ENCODE measurements around the gene DOK5. TPM values are rescaled to one million over a fixed set of nuclear protein-coding genes. Genes with fewer than 3 reads are reported as not detected.
"Not testable (repeated sequence)": the region's sequence is repeated elsewhere in the genome, so short reads cannot be mapped to it uniquely, and the experiment has no call there.

DOK5 gene
- total RNA-seq, 6 experiments from 2014 or later, result 0.14 TPM; not detected in 5

DNA sequence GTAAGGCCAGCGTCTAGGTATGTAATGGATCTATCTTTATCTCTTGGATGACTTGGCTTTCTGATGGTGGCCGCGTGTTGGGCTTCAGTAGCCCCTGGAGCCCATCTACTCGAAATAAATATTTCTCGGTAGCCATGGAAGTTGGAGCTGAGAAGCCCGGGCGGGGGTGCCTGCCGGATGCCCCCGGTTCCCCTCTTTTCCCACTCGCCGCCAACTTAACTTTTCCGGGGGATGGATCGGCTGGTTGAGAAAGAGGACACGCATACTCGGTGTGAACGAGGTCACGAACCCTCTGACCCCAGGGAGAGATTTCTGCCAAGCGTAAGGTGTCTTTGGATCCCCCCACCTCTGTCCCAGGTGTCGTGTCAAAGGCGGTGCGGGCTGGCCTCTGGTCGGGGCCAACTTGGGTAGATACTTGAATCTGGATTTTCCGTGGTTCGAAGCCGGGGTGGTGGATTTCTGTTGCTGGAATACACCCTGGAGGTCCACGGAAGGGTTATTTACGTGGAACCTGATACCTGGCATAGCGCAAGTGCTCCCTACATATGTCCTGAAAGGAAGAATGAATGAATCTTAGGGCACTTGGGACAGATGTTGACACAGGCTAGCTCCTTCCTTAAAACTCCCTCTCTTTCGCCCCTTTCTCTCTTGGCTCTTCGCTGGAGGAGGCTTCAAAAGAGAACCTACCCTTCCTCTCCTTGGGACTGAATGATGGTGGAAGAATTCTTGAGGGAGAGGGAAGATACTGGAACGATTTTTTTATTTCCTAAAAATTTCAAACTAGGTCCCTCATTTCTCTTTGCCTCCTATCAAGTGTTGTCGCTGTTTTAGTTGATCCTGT, 996 bp downstream of the DOK5 start:
- H3K4me1 Mint-ChIP-seq (ENCODE audit: low read depth), result no peaks in the 10 kb centered on the region
- no peaks in the 10 kb centered on the region for H3K36me3 Mint-ChIP-seq (ENCODE audit: low read depth)
- H3K27me3 Mint-ChIP-seq (ENCODE audit: insufficient read depth), result peaks cover 11% of the 10 kb centered on the region; the same call in 1 of the 2 replicates
- DNase-seq, result no peak
- TF ChIP-seq, protein P1, sequence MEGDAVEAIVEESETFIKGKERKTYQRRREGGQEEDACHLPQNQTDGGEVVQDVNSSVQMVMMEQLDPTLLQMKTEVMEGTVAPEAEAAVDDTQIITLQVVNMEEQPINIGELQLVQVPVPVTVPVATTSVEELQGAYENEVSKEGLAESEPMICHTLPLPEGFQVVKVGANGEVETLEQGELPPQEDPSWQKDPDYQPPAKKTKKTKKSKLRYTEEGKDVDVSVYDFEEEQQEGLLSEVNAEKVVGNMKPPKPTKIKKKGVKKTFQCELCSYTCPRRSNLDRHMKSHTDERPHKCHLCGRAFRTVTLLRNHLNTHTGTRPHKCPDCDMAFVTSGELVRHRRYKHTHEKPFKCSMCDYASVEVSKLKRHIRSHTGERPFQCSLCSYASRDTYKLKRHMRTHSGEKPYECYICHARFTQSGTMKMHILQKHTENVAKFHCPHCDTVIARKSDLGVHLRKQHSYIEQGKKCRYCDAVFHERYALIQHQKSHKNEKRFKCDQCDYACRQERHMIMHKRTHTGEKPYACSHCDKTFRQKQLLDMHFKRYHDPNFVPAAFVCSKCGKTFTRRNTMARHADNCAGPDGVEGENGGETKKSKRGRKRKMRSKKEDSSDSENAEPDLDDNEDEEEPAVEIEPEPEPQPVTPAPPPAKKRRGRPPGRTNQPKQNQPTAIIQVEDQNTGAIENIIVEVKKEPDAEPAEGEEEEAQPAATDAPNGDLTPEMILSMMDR (IDR thresholded peaks at IDR 0.05), result no peak
- peak overlapping the region; percentile 65; the same call in 1 of the 2 replicates for H3K4me3 Mint-ChIP-seq
- H3K9me3 Mint-ChIP-seq, result no peaks in the 10 kb centered on the region
- H3K27ac Mint-ChIP-seq, result no peak overlapping the region

DNA sequence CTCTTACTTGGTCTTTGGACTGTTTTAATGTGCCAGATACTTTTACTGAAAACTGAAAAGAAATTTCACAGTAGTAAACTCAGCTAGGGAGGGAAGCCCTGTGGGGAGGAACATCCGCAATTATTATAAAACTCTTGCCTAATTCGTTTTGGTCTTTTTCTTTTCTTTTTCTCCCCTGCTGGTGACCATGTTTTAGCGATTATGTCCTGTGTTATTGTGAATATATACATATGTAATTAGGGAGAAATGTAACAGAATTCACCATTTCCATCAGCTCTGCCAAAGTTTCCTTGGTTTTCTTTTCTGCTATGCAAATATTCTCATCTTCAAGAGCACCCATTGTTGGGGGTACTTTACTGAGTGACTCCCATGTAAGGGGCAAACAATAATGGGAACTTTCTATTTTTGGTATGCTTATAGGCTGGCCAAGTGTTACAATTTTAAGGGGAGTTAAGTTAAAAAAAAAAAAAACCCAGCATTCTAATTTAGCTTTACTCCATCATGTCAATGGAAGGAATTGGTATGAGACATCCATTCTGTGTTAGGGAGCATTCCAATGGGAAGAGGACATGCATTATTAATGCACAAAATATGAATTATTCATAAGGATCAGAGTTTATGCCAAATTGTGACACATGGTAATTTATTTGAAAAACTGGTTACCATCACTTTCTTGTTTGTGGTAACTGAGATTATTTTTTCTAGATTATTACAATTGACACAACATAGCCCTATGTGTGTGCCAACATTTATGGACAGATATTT, 2.0 kb downstream of the DOK5 start:
- no peak for DNase-seq
- Mint-ChIP-seq H3K9me3 (no peaks in the 10 kb centered on the region), H3K27ac (no peak overlapping the region), H3K4me3 (no peak overlapping the region), H3K36me3 (ENCODE audit: low read depth) (no peaks in the 10 kb centered on the region), H3K27me3 (ENCODE audit: insufficient read depth) (peaks cover 11% of the 10 kb centered on the region; the same call in 1 of the 2 replicates), H3K4me1 (ENCODE audit: low read depth) (no peaks in the 10 kb centered on the region)
- TF ChIP-seq, protein P1 (IDR thresholded peaks at IDR 0.05), result no peak

DNA sequence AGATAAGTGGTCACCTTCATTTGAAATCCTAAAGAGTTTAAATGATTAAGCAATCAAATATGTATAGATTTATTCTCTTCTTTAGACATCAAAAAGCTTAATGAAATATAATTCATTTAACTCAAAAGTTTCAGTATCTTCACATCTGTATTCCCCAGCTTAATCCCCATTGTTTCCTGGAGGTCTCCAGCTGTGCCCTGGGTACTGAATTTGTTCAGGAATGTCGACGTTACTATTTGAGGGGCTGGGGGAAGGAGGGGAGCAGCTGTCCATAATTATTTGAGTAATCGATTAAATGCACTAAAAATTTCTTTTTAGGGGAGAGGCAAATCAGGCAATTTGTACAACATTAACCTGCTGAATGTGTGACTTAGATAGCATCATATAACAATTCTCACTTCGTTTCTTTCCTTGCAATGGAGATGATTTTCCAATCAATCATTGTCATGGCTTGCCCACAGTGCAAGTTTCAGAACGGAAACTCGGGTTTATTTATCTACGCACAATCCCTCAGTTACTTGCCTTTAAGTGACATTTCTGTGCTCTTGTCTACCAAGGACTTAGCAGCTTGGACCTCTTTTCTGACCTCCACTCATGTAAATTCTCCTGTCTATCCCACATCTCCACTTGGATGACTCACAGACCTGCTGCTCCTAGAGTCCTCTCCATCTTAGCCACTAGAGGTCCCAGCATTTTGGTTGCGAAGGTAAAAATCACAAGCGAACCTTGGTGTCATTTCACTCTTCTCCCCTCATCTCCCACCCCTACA, 3.9 kb downstream of the DOK5 start:
- DNase-seq, result no peak
- H3K4me3 Mint-ChIP-seq, result no peak overlapping the region

DNA sequence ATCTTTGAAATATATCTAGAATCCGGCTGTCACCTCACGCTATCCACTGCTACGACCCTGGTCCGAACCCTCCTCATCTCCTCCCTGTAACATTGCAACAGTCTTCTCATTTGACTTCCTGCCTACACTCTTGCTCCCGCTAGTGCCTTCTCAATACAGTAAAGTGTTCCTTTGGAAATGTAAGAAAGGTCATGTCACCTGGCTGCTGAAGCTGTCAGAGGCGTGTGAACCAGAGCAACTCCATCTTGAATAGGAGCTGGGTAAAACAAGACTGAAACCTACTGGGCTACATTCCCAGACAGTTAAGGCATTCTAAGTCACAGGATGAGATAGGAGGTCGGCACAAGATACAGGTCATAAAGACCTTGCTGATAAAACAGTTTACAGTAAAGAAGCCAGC, 4.5 kb downstream of the DOK5 start:
- not testable (repeated sequence) for H3K36me3 Mint-ChIP-seq (ENCODE audit: low read depth); H3K27ac Mint-ChIP-seq; DNase-seq; H3K4me3 Mint-ChIP-seq; H3K9me3 Mint-ChIP-seq; H3K4me1 Mint-ChIP-seq (ENCODE audit: low read depth)
- peaks cover 11% of the 10 kb centered on the region; the same call in 1 of the 2 replicates for H3K27me3 Mint-ChIP-seq (ENCODE audit: insufficient read depth)

More for the DNA sequence above, 3.9 kb downstream of the DOK5 start:
- Mint-ChIP-seq H3K36me3 (ENCODE audit: low read depth) (no peaks in the 10 kb centered on the region), H3K9me3 (no peaks in the 10 kb centered on the region), H3K4me1 (ENCODE audit: low read depth) (no peaks in the 10 kb centered on the region), H3K27ac (no peak overlapping the region), H3K27me3 (ENCODE audit: insufficient read depth) (peaks cover 11% of the 10 kb centered on the region; the same call in 1 of the 2 replicates)
- TF ChIP-seq, protein P1 (IDR thresholded peaks at IDR 0.05), result 0 out of 2 replicates have a peak, but pooled peaks have one; percentile 21

DNA sequence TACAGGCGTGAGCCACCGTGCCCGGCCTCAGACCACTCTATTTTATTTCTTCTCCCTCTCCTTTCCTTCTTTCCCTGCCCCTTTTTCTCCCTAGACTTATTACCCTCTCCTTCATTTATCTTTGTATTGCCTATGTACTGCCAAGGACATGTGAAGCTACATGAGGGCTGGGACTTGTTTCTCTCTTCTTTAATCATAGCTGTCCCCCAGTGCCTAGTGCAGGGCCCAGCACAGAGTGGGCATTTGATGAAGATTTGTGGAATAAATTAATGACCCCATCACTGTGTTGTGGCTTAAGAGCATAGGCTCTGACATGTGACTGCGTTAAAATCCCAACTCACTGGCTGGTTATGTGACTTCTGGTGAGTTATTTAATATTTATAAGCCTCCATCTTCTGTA, 6.0 kb downstream of the DOK5 start:
- H3K27ac Mint-ChIP-seq, result no peak overlapping the region

More for the DNA sequence above, 6.0 kb downstream of the DOK5 start:
- H3K4me1 Mint-ChIP-seq (ENCODE audit: low read depth), result no peaks in the 10 kb centered on the region
- no peak for DNase-seq
- no peaks in the 10 kb centered on the region for H3K36me3 Mint-ChIP-seq (ENCODE audit: low read depth)
- H3K27me3 Mint-ChIP-seq (ENCODE audit: insufficient read depth), result 0 out of 2 replicates have a peak, but pooled peaks cover 3% of the 10 kb centered on the region
- TF ChIP-seq, protein P1 (IDR thresholded peaks at IDR 0.05), result no peak
- H3K9me3 Mint-ChIP-seq, result no peaks in the 10 kb centered on the region
- H3K4me3 Mint-ChIP-seq, result no peak overlapping the region
